22Rv1 (cell line): ENCODE results near the gene FCRL2.

Source experiments
- H3K27ac ChIP-seq: fragments of 450-650 bp; 2 replicates; pipeline ENCODE4 v1.5.1; 2017
- ZFX ChIP-seq: fragments of 450-650 bp; IDR thresholded peaks from 2 replicates; pipeline ENCODE4 v1.6.1; 2017; ENCODE audit warnings: antibody characterized with exemption, borderline replicate concordance
- TF ChIP-seq, protein P1 (sequence below): fragments of 450-650 bp; IDR thresholded peaks from 2 replicates; pipeline ENCODE4 v1.5.1; 2017; ENCODE audit warnings: mild to moderate bottlenecking

The FCRL2 gene

GRCh38 chr1:157799996-157800395 lies 23.1 kb upstream of the FCRL2 start:
- no peak for TF ChIP-seq ZFX
- TF ChIP-seq, protein P1, sequence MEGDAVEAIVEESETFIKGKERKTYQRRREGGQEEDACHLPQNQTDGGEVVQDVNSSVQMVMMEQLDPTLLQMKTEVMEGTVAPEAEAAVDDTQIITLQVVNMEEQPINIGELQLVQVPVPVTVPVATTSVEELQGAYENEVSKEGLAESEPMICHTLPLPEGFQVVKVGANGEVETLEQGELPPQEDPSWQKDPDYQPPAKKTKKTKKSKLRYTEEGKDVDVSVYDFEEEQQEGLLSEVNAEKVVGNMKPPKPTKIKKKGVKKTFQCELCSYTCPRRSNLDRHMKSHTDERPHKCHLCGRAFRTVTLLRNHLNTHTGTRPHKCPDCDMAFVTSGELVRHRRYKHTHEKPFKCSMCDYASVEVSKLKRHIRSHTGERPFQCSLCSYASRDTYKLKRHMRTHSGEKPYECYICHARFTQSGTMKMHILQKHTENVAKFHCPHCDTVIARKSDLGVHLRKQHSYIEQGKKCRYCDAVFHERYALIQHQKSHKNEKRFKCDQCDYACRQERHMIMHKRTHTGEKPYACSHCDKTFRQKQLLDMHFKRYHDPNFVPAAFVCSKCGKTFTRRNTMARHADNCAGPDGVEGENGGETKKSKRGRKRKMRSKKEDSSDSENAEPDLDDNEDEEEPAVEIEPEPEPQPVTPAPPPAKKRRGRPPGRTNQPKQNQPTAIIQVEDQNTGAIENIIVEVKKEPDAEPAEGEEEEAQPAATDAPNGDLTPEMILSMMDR, result no peak
- no peak overlapping the region for H3K27ac ChIP-seq

DNA sequence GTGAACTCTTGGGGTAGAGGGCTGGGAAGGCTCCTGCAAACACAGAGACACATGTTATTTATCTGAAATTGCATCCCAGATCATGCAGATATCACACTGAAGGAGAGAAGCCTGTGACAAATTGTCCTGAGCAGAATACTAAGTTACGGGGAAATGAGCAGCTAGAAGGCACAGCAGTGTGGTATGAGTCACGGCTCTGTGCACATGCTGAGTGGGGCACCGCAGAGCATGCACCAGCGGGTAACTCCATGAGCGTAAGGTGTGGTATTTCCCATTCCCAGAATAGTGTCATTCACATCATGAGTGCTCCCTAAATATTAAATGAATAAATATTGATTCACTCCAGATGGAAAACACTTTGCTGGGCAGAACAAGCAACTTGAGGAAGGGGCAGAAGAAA lies 21.3 kb upstream of the FCRL2 start:
- TF ChIP-seq ZFX, result no peak
- TF ChIP-seq, protein P1, result no peak
- no peak overlapping the region for H3K27ac ChIP-seq

DNA sequence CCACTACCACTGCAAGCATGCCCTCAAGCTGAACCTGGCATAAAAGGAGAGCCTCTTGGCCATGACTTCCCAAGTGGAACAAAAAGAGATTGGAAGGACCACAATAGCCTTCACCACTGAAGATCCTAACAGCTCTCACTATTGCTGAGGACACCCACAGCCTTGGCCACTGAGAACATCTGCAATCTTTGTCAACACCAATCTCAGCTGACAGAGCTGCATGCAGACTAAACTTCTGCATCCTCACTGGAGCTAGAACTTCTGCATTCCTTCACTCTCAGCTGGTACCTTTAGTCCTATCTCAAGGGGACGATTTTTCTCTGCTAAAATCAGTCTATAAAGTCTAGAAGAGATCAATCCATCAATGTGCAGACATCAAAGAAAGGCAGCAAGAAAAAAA lies 8.3 kb upstream of the FCRL2 start:
- H3K27ac ChIP-seq, result no peak overlapping the region

GRCh38 chr1:157784801-157785200 lies 7.9 kb upstream of the FCRL2 start:
- TF ChIP-seq, protein P1, result no peak
- no peak for TF ChIP-seq ZFX
- no peak overlapping the region for H3K27ac ChIP-seq

More for the DNA sequence above, 8.3 kb upstream of the FCRL2 start:
- no peak for TF ChIP-seq ZFX
- TF ChIP-seq, protein P1, result no peak

DNA sequence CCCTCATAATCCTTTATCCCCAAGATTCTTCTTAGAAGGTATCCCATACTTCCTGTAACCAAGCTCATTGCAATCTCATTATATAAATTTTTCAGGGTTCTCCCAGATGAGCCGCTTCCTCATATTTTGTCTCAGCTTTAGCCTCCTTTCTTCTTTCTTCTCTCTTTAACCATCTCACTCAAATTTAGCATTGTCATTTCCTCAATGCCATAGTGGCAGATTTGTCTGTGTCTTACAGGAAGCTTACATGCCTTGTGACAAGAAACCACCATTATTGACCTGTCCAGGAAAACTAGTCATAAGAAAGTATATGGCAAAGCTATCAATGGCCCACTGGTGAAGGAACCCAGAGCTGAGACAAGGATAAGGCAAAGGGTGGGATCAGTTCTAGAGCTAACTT lies 6.0 kb upstream of the FCRL2 start:
- no peak overlapping the region for H3K27ac ChIP-seq
- TF ChIP-seq, protein P1, result no peak
- TF ChIP-seq ZFX, result no peak

DNA sequence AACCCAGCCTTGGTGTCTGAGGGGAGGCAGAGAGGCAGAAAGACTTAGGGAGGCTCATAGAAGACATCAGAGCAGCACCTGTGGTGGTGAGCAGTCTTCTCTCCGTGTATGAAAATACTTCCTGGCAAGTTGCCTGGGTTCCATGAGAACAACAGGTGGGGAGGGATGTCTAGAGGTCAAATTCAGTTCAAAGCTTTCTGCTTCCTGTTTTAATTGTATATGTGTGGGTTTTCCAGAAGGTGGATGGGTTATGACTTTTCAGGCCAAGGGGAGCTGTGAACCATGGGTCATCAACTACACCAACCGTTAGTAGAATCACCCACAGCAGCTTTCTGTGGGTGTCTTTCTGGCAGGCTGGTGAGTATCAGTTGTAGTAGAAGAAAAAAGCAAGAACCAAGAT lies 4.1 kb upstream of the FCRL2 start:
- no peak for TF ChIP-seq ZFX
- TF ChIP-seq, protein P1, result no peak
- H3K27ac ChIP-seq, result no peak overlapping the region

- no peak for TF ChIP-seq ZFX
- TF ChIP-seq, protein P1, result no peak
Observed at GRCh38 chr1:157775101-157775870, 1.6 kb downstream of the FCRL2 start.

More at GRCh38 chr1:157775101-157775870, 1.6 kb downstream of the FCRL2 start:
- H3K27ac ChIP-seq, result no peak overlapping the region
